ENCODE results near the gene POLE. TPM values are rescaled to one million over a fixed set of nuclear protein-coding genes. Genes with fewer than 3 reads are reported as not detected.

The POLE gene
- total RNA-seq, 3 donors from 2014 or later: 45.0 to 72.2 (median 55.1) TPM

DNA sequence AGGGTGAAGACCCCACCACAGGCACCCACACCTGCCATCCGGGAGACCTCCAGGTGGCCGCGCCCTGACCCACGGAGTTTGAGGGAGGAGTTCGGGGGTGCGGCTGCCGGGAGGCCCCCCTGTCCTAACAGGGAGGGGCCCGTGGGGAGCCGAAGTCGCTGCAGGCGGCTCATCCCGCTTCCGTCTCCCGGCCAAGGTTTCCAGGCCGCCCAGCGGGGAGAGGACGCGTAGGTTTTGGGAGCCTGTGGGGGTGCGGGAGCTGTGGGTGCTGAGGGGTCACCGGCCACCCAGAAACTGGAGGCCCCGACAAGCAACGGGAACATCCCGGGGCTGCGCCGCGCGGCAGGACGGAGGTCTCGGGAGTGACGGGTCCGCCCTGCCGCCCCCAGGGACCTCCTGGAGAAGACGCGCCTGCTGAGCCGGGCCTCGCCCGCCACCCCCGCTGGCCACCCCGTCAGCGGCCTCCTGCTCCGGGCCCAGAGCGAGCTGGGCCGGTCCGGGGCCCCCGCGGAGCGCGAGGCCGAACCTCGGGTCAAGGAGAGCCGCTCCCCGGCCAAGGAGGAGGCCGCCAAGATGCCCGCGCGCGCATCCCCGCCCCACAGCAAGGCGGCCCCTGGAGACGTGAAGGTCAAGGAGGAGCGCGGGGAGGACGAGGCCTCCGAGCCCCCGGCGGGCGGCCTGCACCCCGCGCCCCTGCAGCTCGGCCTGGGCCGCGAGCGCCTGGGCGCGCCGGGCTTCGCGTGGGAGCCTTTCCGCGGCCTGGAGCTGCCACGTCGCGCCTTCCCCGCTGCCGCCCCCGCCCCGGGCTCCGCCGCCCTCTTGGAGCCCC lies 104.3 kb downstream of the POLE start:
- Histone ChIP-seq H3K9me3 (no peaks in the 10 kb centered on the region), H3K4me3 (no peak overlapping the region), H3K4me1 (ENCODE audit: low read depth) (no peaks in the 10 kb centered on the region), H3K36me3 (ENCODE audit: low read depth) (no peaks in the 10 kb centered on the region)
- TF ChIP-seq, protein P1, sequence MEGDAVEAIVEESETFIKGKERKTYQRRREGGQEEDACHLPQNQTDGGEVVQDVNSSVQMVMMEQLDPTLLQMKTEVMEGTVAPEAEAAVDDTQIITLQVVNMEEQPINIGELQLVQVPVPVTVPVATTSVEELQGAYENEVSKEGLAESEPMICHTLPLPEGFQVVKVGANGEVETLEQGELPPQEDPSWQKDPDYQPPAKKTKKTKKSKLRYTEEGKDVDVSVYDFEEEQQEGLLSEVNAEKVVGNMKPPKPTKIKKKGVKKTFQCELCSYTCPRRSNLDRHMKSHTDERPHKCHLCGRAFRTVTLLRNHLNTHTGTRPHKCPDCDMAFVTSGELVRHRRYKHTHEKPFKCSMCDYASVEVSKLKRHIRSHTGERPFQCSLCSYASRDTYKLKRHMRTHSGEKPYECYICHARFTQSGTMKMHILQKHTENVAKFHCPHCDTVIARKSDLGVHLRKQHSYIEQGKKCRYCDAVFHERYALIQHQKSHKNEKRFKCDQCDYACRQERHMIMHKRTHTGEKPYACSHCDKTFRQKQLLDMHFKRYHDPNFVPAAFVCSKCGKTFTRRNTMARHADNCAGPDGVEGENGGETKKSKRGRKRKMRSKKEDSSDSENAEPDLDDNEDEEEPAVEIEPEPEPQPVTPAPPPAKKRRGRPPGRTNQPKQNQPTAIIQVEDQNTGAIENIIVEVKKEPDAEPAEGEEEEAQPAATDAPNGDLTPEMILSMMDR (IDR thresholded peaks at IDR 0.05): no peak
- intact Hi-C loops (cut with DNase I, micrococcal nuclease): no loop called here
- DNase-seq: no peak
- ATAC-seq: no peak

DNA sequence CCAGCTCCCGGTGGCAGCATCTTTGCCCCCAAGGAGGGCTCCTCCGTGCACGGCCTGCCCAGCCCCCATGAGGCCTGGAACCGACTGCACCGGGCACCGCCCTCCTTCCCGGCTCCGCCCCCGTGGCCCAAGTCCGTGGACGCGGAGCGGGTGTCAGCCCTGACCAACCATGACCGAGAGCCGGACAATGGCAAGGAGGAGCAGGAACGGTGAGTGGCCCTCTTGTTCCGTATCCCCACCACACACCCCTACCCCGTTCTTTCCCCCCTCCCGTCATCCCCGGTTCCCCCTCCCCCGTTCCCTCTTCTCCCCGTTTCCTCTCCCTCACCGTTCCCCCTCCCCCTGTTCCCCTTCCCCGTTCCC lies 105.1 kb downstream of the POLE start:
- no peak for DNase-seq
- TF ChIP-seq, protein P1 (IDR thresholded peaks at IDR 0.05): no peak
- Histone ChIP-seq H3K4me3 (no peak overlapping the region), H3K4me1 (ENCODE audit: low read depth) (no peaks in the 10 kb centered on the region), H3K36me3 (ENCODE audit: low read depth) (no peaks in the 10 kb centered on the region), H3K9me3 (no peaks in the 10 kb centered on the region)
- ATAC-seq: peak; percentile 29
- intact Hi-C loops (cut with DNase I, micrococcal nuclease): no loop called here

DNA sequence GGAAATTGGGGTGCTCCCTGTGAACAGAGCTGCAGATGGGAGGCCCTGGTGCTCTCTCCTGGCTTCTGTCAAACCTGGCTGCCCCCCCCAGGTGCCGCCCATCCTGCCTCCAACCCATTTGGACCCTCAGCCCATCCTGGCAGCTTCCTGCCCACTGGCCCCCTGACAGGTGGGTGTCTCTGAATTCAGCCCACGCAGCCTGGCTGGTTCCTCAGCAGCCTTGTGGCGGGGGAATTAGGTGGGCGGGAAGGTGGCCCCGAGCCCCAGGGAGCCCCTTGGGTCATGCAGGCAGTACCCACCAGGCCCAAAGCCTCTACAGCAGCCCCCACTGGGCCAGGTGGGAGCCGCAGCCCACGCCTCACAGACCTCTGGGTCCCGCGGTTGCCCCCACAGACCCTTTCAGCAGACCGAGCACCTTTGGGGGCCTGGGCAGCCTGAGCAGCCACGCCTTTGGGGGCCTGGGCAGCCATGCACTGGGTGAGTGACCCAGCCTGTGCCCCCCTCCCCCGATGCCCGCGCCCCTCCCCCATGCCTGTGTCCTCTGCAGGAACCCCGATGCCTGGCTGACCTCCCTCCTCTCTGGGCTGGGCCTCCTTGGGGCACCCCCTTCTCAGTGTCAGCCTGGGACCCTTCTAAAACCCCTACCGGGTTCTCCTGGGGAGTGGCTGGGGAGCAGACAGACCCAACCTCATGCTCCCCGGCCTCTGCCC lies 105.6 kb downstream of the POLE start:
- DNase-seq: no peak
- TF ChIP-seq, protein P1 (IDR thresholded peaks at IDR 0.05): no peak
- H3K4me1 ChIP-seq (ENCODE audit: low read depth): no peaks in the 10 kb centered on the region
- ATAC-seq: no peak
- H3K9me3 ChIP-seq: no peaks in the 10 kb centered on the region
- no peak overlapping the region for H3K4me3 ChIP-seq
- intact Hi-C loops (cut with DNase I, micrococcal nuclease): no loop called here
- H3K36me3 ChIP-seq (ENCODE audit: low read depth): no peaks in the 10 kb centered on the region

DNA sequence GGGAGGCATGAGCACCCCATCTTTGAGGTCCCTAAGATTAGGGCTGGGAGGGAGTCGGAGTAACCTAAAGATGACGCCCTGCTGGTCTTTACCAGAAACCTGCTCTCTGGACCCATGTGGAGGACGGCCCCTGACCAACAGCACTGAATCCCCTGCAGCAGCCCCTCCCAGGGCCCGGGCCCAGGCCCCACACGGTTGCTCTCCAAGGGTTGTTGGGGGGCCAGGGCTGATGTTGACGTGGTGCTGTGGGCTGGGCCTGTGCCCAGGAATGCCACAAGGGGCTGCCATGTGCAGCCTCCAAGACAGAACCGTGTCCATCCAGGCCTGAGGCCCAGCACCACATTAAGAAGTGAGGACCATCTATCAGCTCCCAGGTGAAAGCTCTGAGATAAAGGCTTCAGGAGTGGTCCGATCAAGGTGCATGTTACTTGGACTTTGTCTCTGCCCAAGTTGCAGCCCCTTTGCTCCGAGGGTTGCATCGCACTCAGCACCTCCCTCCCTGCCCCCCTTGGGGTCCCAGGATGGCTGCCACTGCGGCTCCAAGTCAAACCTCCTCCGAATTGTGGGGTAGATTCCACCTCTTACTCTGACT lies 106.3 kb downstream of the POLE start:
- TF ChIP-seq, protein P1 (IDR thresholded peaks at IDR 0.05): no peak
- Histone ChIP-seq H3K36me3 (ENCODE audit: low read depth) (no peaks in the 10 kb centered on the region), H3K4me1 (ENCODE audit: low read depth) (no peaks in the 10 kb centered on the region), H3K9me3 (no peaks in the 10 kb centered on the region), H3K4me3 (no peak overlapping the region)
- DNase-seq (no peak), ATAC-seq (no peak)
- intact Hi-C loops (cut with DNase I, micrococcal nuclease): no loop called here

DNA sequence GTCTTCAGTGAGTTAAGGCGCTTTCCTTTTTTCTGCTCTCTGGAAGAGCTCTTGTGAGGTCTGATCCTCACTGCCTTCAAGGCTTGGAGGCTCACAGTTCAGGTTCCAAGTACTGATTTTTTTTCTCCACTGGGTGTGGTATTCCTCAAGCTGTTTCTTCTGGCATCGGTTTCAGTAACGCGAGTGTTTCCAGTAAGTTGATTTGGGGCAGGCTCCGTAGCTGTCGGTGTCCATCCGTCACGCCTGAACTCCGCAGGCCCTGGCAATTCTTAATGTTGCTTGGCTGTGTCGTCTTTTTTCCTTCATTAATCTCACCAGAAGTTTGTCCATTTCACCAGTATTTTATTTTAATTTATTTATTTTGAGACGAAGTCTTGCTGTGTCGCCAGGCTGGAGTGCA lies 107.4 kb downstream of the POLE start:
- TF ChIP-seq, protein P1 (IDR thresholded peaks at IDR 0.05): no peak
- Histone ChIP-seq H3K9me3 (no peaks in the 10 kb centered on the region), H3K4me3 (no peak overlapping the region), H3K36me3 (ENCODE audit: low read depth) (no peaks in the 10 kb centered on the region), H3K4me1 (ENCODE audit: low read depth) (no peaks in the 10 kb centered on the region)
- intact Hi-C loops (cut with DNase I, micrococcal nuclease): no loop called here
- DNase-seq (no peak), ATAC-seq (no peak)
